GM23338 (cell line): ENCODE measurements around the gene DCLK2. TPM values are rescaled to one million over a fixed set of nuclear protein-coding genes. Genes with fewer than 3 reads are reported as not detected.

Experiments used
- ATAC-seq: fragments of 200-7000 bp; cut with Tn5 transposase; 3 replicates; pipeline ENCODE4 v1.9.1; 2020
- DNase-seq: peaks from one replicate; pipeline ENCODE4 v3.0.0-alpha.2; 2015; ENCODE audit warnings: low spot score
- H2AFZ ChIP-seq: fragments of 200-600 bp; sonication (generic); 2 replicates; pipeline ENCODE4 v1.8.0; 2016; ENCODE audit warnings: antibody characterized with exemption, mild to moderate bottlenecking, moderate library complexity
- H3F3A ChIP-seq: fragments of 200-600 bp; sonication (generic); replicated peaks from 2 replicates; pipeline ENCODE4 v1.8.0; 2017; ENCODE audit warnings: antibody characterized with exemption, mixed run types, low read depth
- H3K27ac ChIP-seq: fragments of 200-600 bp; sonication (generic); 2 replicates; pipeline ENCODE4 v1.6.1; 2016; ENCODE audit warnings: low read depth
- H3K27me3 ChIP-seq: fragments of 200-600 bp; sonication (generic); 2 replicates; pipeline ENCODE4 v1.8.0; 2016; ENCODE audit warnings: mild to moderate bottlenecking, mixed run types, moderate library complexity; ENCODE audit not compliant: insufficient read depth
- H3K36me3 ChIP-seq: fragments of 200-600 bp; sonication (generic); 2 replicates; pipeline ENCODE4 v1.8.0; 2016; ENCODE audit warnings: mild to moderate bottlenecking; ENCODE audit not compliant: insufficient read depth
- H3K4me1 ChIP-seq: fragments of 200-600 bp; sonication (generic); 2 replicates; pipeline ENCODE4 v1.8.0; 2016; ENCODE audit warnings: mild to moderate bottlenecking, moderate library complexity; ENCODE audit not compliant: insufficient read depth
- H3K4me2 ChIP-seq: fragments of 200-600 bp; sonication (generic); 2 replicates; pipeline ENCODE4 v1.7.1; 2017; ENCODE audit warnings: mixed run types
- H3K4me3 ChIP-seq: fragments of 200-600 bp; sonication (generic); 2 replicates; pipeline ENCODE4 v1.6.1; 2016; ENCODE audit warnings: mixed run types
- H3K79me2 ChIP-seq: fragments of 200-600 bp; sonication (generic); replicated peaks from 2 replicates; pipeline ENCODE4 v1.8.0; 2017; ENCODE audit warnings: mild to moderate bottlenecking; ENCODE audit not compliant: insufficient read depth
- H3K9me2 ChIP-seq: fragments of 200-600 bp; sonication (generic); 2 replicates; pipeline ENCODE4 v1.8.0; 2017; ENCODE audit not compliant: insufficient read depth
- H4K20me1 ChIP-seq: fragments of 200-600 bp; sonication (generic); replicated peaks from 2 replicates; pipeline ENCODE4 v1.8.0; 2017; ENCODE audit warnings: mild to moderate bottlenecking; ENCODE audit not compliant: insufficient read depth
- H3K27ac Mint-ChIP-seq: 2 replicates; pipeline ENCODE4 v1.8.0; 2020; ENCODE audit warnings: inconsistent platforms, mild to moderate bottlenecking, moderate library complexity, mixed read lengths
- H3K27me3 Mint-ChIP-seq: 3 replicates; pipeline ENCODE4 v1.8.0; 2022; ENCODE audit warnings: low read depth, mild to moderate bottlenecking, moderate library complexity, mixed read lengths, inconsistent platforms; ENCODE audit not compliant: insufficient read depth, poor library complexity
- H3K36me3 Mint-ChIP-seq: 3 replicates; pipeline ENCODE4 v1.8.0; 2021; ENCODE audit warnings: low read depth, mild to moderate bottlenecking, inconsistent platforms, moderate library complexity, mixed read lengths
- H3K4me1 Mint-ChIP-seq: 3 replicates; pipeline ENCODE4 v1.8.0; 2020; ENCODE audit warnings: mild to moderate bottlenecking, inconsistent platforms, mixed read lengths
- H3K4me3 Mint-ChIP-seq: 3 replicates; pipeline ENCODE4 v1.8.0; 2021; ENCODE audit warnings: moderate library complexity, mild to moderate bottlenecking, inconsistent platforms, mixed read lengths
- H3K9me3 Mint-ChIP-seq: 3 replicates; pipeline ENCODE4 v1.8.0; 2020; ENCODE audit warnings: moderate library complexity, mild to moderate bottlenecking, inconsistent platforms, mixed read lengths
- EZH2 ChIP-seq: fragments of 200-600 bp; sonication (generic); IDR thresholded peaks from one replicate; pipeline ENCODE4 v1.8.0; 2017; ENCODE audit warnings: antibody characterized with exemption, mild to moderate bottlenecking, low read depth; ENCODE audit not compliant: unreplicated experiment
- EZH2phosphoT487 ChIP-seq: fragments of 200-600 bp; sonication (generic); IDR thresholded peaks from one replicate; pipeline ENCODE4 v1.8.1; 2018; ENCODE audit warnings: antibody characterized with exemption; ENCODE audit not compliant: unreplicated experiment
- NANOG ChIP-seq: IDR thresholded peaks from 2 replicates; pipeline ENCODE4 v1.6.1; 2016; ENCODE audit warnings: antibody characterized with exemption, borderline replicate concordance
- STAT1 ChIP-seq: IDR thresholded peaks from one replicate; pipeline ENCODE4 v1.6.1; 2016; ENCODE audit warnings: antibody characterized with exemption; ENCODE audit not compliant: unreplicated experiment
- ZNF114 ChIP-seq: fragments of 250-450 bp; sonication (Bioruptor Pico); IDR thresholded peaks from 2 replicates; pipeline ENCODE4 v1.5.0; 2020; ENCODE audit warnings: mild to moderate bottlenecking, moderate library complexity
- ZNF331 ChIP-seq: fragments of 250-450 bp; sonication (Bioruptor Pico); IDR thresholded peaks from 2 replicates; pipeline ENCODE4 v1.5.0; 2020; ENCODE audit warnings: low read depth, mild to moderate bottlenecking, moderate library complexity
- polyA plus RNA-seq: library from polyadenylated mRNA; unstranded; fragments of >200 nt; fragmentation: Nextera tagmentation; extraction: Ambion mirVana; gene quantifications from 2 replicates; pipeline ENCODE4 v1.2.1, GENCODE V29; 2016
- total RNA-seq: library from RNA; depleted of rRNA; stranded (reverse); fragments of >200 nt; shearing (Covaris generic); gene quantifications from 2 replicates; pipeline ENCODE4 v1.2.3, GENCODE V29; 2014
- TF ChIP-seq, protein P1 (sequence below): fragments of 250-450 bp; sonication (Bioruptor Pico); IDR thresholded peaks from 2 replicates; pipeline ENCODE4 v1.5.0; 2020; ENCODE audit warnings: mild to moderate bottlenecking, moderate library complexity
- TF ChIP-seq, protein P2 (sequence below), 2 experiments: fragments of 200-600 bp in 1 of 2; sonication (generic) in 1 of 2; conservative IDR thresholded peaks; 2 replicates each; pipeline versions ENCODE4 v1.5.1 to v1.6.1; 2016 to 2017; ENCODE audit warnings: antibody characterized with exemption in 2 of 2, low read depth in 2 of 2, mild to moderate bottlenecking in 2 of 2, moderate library complexity in 1 of 2

The DCLK2 gene
- total and polyA plus RNA-seq, 2 experiments from 2014 or later: 0.49 TPM; not detected in 1

DNA sequence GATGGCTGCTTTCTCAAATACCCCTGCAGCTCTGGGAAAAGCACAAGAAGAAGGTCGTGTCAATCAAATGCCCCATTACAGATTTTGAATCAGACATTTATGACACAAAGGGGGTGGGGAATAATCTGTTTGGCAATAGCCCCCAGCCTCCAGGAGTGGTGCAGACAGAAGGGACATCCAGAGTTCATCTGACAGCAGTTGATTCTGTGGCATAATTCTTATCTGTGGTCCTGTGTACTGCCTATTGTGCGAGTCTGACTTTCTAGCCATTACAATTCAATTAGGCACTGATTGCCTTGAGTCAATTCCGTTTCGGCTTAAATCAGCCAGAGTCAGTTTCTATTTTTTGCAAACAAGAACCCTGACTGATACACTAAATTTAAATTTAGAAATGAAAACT, 28.6 kb upstream of the DCLK2 start:
- peaks cover 3% of the 10 kb centered on the region; the same call in 1 of the 3 replicates for H3K9me3 Mint-ChIP-seq
- H3K27ac Mint-ChIP-seq: no peak overlapping the region
- Histone ChIP-seq H3K4me1 (no peaks in the 10 kb centered on the region), H2AFZ (no peak overlapping the region), H3K27ac (no peak overlapping the region), H4K20me1 (no peaks in the 10 kb centered on the region), H3K79me2 (no peaks in the 10 kb centered on the region), H3K9me2 (no peaks in the 10 kb centered on the region), H3F3A (no peaks in the 10 kb centered on the region), H3K27me3 (no peaks in the 10 kb centered on the region), H3K36me3 (no peaks in the 10 kb centered on the region), H3K4me3 (no peak overlapping the region), H3K4me2 (no peak overlapping the region)
- no peak overlapping the region for H3K4me3 Mint-ChIP-seq
- H3K27me3 Mint-ChIP-seq: no peaks in the 10 kb centered on the region
- no peaks in the 10 kb centered on the region for H3K36me3 Mint-ChIP-seq
- DNase-seq: no peak
- ATAC-seq: no peak
- H3K4me1 Mint-ChIP-seq: peaks cover 7% of the 10 kb centered on the region; the same call in 2 of the 3 replicates
- TF ChIP-seq ZNF331 (CRISPR knock-in tag): no peak
- TF ChIP-seq STAT1: no peak
- no peak for TF ChIP-seq ZNF114 (CRISPR knock-in tag)
- TF ChIP-seq, protein P1, sequence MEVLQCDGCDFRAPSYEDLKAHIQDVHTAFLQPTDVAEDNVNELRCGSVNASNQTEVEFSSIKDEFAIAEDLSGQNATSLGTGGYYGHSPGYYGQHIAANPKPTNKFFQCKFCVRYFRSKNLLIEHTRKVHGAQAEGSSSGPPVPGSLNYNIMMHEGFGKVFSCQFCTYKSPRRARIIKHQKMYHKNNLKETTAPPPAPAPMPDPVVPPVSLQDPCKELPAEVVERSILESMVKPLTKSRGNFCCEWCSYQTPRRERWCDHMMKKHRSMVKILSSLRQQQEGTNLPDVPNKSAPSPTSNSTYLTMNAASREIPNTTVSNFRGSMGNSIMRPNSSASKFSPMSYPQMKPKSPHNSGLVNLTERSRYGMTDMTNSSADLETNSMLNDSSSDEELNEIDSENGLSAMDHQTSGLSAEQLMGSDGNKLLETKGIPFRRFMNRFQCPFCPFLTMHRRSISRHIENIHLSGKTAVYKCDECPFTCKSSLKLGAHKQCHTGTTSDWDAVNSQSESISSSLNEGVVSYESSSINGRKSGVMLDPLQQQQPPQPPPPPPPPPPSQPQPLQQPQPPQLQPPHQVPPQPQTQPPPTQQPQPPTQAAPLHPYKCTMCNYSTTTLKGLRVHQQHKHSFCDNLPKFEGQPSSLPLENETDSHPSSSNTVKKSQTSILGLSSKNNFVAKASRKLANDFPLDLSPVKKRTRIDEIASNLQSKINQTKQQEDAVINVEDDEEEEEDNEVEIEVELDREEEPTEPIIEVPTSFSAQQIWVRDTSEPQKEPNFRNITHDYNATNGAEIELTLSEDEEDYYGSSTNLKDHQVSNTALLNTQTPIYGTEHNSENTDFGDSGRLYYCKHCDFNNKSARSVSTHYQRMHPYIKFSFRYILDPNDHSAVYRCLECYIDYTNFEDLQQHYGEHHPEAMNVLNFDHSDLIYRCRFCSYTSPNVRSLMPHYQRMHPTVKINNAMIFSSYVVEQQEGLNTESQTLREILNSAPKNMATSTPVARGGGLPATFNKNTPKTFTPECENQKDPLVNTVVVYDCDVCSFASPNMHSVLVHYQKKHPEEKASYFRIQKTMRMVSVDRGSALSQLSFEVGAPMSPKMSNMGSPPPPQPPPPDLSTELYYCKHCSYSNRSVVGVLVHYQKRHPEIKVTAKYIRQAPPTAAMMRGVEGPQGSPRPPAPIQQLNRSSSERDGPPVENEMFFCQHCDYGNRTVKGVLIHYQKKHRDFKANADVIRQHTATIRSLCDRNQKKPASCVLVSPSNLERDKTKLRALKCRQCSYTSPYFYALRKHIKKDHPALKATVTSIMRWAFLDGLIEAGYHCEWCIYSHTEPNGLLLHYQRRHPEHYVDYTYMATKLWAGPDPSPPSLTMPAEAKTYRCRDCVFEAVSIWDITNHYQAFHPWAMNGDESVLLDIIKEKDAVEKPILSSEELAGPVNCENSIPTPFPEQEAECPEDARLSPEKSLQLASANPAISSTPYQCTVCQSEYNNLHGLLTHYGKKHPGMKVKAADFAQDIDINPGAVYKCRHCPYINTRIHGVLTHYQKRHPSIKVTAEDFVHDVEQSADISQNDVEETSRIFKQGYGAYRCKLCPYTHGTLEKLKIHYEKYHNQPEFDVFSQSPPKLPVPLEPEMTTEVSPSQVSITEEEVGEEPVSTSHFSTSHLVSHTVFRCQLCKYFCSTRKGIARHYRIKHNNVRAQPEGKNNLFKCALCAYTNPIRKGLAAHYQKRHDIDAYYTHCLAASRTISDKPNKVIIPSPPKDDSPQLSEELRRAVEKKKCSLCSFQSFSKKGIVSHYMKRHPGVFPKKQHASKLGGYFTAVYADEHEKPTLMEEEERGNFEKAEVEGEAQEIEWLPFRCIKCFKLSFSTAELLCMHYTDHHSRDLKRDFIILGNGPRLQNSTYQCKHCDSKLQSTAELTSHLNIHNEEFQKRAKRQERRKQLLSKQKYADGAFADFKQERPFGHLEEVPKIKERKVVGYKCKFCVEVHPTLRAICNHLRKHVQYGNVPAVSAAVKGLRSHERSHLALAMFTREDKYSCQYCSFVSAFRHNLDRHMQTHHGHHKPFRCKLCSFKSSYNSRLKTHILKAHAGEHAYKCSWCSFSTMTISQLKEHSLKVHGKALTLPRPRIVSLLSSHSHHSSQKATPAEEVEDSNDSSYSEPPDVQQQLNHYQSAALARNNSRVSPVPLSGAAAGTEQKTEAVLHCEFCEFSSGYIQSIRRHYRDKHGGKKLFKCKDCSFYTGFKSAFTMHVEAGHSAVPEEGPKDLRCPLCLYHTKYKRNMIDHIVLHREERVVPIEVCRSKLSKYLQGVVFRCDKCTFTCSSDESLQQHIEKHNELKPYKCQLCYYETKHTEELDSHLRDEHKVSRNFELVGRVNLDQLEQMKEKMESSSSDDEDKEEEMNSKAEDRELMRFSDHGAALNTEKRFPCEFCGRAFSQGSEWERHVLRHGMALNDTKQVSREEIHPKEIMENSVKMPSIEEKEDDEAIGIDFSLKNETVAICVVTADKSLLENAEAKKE (CRISPR knock-in tag): no peak
- TF ChIP-seq EZH2phosphoT487: no peak
- TF ChIP-seq EZH2: no peak
- TF ChIP-seq, protein P2, sequence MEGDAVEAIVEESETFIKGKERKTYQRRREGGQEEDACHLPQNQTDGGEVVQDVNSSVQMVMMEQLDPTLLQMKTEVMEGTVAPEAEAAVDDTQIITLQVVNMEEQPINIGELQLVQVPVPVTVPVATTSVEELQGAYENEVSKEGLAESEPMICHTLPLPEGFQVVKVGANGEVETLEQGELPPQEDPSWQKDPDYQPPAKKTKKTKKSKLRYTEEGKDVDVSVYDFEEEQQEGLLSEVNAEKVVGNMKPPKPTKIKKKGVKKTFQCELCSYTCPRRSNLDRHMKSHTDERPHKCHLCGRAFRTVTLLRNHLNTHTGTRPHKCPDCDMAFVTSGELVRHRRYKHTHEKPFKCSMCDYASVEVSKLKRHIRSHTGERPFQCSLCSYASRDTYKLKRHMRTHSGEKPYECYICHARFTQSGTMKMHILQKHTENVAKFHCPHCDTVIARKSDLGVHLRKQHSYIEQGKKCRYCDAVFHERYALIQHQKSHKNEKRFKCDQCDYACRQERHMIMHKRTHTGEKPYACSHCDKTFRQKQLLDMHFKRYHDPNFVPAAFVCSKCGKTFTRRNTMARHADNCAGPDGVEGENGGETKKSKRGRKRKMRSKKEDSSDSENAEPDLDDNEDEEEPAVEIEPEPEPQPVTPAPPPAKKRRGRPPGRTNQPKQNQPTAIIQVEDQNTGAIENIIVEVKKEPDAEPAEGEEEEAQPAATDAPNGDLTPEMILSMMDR (conservative IDR thresholded peaks at IDR 0.05; ENCODE audit: low read depth in 2 of 2): no peak
- no peak for TF ChIP-seq NANOG
